HepG2 (cell line): ENCODE data around the gene LRRC43.

Experiments used
- BRCA1 ChIP-seq: sonication (generic); formaldehyde crosslinking; IDR thresholded peaks from 2 replicates; pipeline ENCODE4 v1.4.0; 2020; ENCODE audit warnings: missing genetic modification reagents
- SALL2 ChIP-seq: sonication (generic); formaldehyde crosslinking; IDR thresholded peaks from 2 replicates; pipeline ENCODE4 v1.8.1; 2023; ENCODE audit warnings: mild to moderate bottlenecking, missing genetic modification reagents, inconsistent platforms
- TCF12 ChIP-seq, 2 experiments: fragments of 450-650 bp in 1 of 2; sonication (generic) in 1 of 2; formaldehyde crosslinking in 1 of 2; IDR thresholded peaks; 2 replicates each; pipeline versions ENCODE4 v1.6.1 to v1.8.0; 2017 to 2022; ENCODE audit warnings: antibody characterized with exemption in 1 of 2, mild to moderate bottlenecking in 1 of 2, missing genetic modification reagents in 1 of 2, moderate library complexity in 1 of 2
- ZNF644 ChIP-seq: IDR thresholded peaks from 2 replicates; pipeline ENCODE4 v1.6.1; 2016; ENCODE audit warnings: low read depth

- TF ChIP-seq BRCA1 (CRISPR knock-in tag) (no peak), ZNF644 (CRISPR knock-in tag) (no peak), SALL2 (CRISPR knock-in tag) (no peak), TCF12 (IDR thresholded peaks at IDR 0.05) (no peak), TCF12 (CRISPR knock-in tag; IDR thresholded peaks at IDR 0.05) (no peak)
Measured at GRCh38 chr12:122160761-122161160, 22.2 kb upstream of the LRRC43 start.
